Neutrophil (primary cell): Measurements from ENCODE around the gene PLA2G4A.

Experiments
- H3K27ac ChIP-seq: fragments of 200-600 bp; sonication (generic); 2 replicates; pipeline ENCODE4 v1.5.1; 2016; ENCODE audit warnings: mild to moderate bottlenecking, moderate library complexity
- H3K27me3 ChIP-seq: fragments of 200-600 bp; sonication (generic); 2 replicates; pipeline ENCODE4 v1.6.0; 2016; ENCODE audit warnings: mild to moderate bottlenecking
- H3K36me3 ChIP-seq: fragments of 200-600 bp; sonication (generic); 2 replicates; pipeline ENCODE4 v1.5.1; 2017
- H3K4me1 ChIP-seq, 2 experiments: fragments of 200-600 bp in 1 of 2; sonication (generic) in 1 of 2; 1 replicate in 1 of 2; 2 replicates in 1 of 2; pipeline versions ENCODE4 v1.5.1 to v1.6.1; 2013 to 2016; ENCODE audit warnings: low read depth in 1 of 2, low read length in 1 of 2, mild to moderate bottlenecking in 1 of 2, moderate library complexity in 1 of 2; ENCODE audit not compliant: control insufficient read depth in 1 of 2, insufficient read depth in 1 of 2
- H3K4me3 ChIP-seq, 2 experiments: fragments of 200-600 bp in 1 of 2; sonication (generic) in 1 of 2; 1 replicate in 1 of 2; 2 replicates in 1 of 2; pipeline ENCODE4 v1.5.1; 2013 to 2016; ENCODE audit warnings: low read depth in 1 of 2, low read length in 1 of 2, mild to moderate bottlenecking in 1 of 2, moderate library complexity in 1 of 2
- H3K9me3 ChIP-seq: fragments of 200-600 bp; sonication (generic); 2 replicates; pipeline ENCODE4 v1.5.1; 2016
- TF ChIP-seq, protein P1 (sequence below): fragments of 200-600 bp; sonication (generic); IDR thresholded peaks from 2 replicates; pipeline ENCODE4 v1.5.1; 2016; ENCODE audit warnings: antibody characterized with exemption

Gene PLA2G4A

GRCh38 chr1:187013582-187014200 lies 184.9 kb downstream of the PLA2G4A start:
- Histone ChIP-seq H3K27me3 (no peaks in the 10 kb centered on the region), H3K27ac (no peak overlapping the region), H3K9me3 (no peaks in the 10 kb centered on the region), H3K4me3 (no peak overlapping the region), H3K36me3 (no peaks in the 10 kb centered on the region), H3K4me1 (no peaks in the 10 kb centered on the region)
- TF ChIP-seq, protein P1, sequence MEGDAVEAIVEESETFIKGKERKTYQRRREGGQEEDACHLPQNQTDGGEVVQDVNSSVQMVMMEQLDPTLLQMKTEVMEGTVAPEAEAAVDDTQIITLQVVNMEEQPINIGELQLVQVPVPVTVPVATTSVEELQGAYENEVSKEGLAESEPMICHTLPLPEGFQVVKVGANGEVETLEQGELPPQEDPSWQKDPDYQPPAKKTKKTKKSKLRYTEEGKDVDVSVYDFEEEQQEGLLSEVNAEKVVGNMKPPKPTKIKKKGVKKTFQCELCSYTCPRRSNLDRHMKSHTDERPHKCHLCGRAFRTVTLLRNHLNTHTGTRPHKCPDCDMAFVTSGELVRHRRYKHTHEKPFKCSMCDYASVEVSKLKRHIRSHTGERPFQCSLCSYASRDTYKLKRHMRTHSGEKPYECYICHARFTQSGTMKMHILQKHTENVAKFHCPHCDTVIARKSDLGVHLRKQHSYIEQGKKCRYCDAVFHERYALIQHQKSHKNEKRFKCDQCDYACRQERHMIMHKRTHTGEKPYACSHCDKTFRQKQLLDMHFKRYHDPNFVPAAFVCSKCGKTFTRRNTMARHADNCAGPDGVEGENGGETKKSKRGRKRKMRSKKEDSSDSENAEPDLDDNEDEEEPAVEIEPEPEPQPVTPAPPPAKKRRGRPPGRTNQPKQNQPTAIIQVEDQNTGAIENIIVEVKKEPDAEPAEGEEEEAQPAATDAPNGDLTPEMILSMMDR = no peak

DNA sequence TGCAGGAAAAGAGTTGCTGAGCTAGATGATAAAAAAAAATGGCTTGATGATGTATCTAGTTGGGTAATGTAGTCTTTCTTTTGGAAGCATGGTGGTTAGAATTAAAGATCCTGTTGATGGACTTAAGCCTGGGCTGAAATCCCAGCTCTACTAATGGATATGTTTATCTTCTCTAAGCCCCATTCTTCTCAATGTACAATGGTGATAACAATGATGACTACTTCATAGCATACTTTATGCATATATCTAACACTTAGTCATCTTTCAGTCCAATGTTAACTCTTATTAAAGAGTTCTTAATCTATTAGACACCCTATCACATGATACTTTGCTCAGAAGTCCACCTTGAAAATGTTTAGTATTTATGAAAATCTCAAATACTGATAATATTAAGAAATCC lies 189.5 kb downstream of the PLA2G4A start:
- H3K27ac ChIP-seq = no peak overlapping the region
- TF ChIP-seq, protein P1 = no peak
- H3K4me1 ChIP-seq = no peaks in the 10 kb centered on the region
- no peaks in the 10 kb centered on the region for H3K9me3 ChIP-seq
- no peak overlapping the region for H3K4me3 ChIP-seq
- H3K27me3 ChIP-seq = no peaks in the 10 kb centered on the region
- no peaks in the 10 kb centered on the region for H3K36me3 ChIP-seq

DNA sequence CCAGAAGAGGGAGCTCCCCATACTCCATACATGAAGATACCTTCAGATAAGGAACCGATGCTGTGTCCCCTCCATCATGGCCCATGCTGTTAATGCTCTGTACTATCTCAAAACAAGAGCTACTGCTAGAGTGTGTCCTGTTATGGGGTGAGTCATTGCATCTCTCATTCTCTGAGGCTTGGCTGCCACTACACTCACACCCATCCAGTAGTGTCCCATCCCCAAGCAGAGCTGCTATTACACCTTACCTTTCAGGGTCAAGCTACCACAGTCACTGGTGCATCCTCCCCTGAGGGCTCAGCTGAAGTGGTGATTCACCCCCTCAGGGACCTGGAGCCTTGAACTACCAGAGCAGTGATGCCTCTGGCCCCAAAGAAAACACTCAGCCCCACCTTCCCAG lies 198.5 kb downstream of the PLA2G4A start:
- TF ChIP-seq, protein P1 = no peak
- Histone ChIP-seq H3K9me3 (peaks cover 4% of the 10 kb centered on the region), H3K4me3 (no peak overlapping the region), H3K27ac (no peak overlapping the region), H3K36me3 (no peaks in the 10 kb centered on the region), H3K4me1 (no peaks in the 10 kb centered on the region), H3K27me3 (no peaks in the 10 kb centered on the region)

- H3K27me3 ChIP-seq = no peaks in the 10 kb centered on the region
- TF ChIP-seq, protein P1 = no peak
Measured at GRCh38 chr1:187032316-187032981, 203.7 kb downstream of the PLA2G4A start.

GRCh38 chr1:187032982-187033692 lies 204.4 kb downstream of the PLA2G4A start:
- Histone ChIP-seq H3K27ac (peak overlapping the region; percentile 53), H3K9me3 (peaks cover 4% of the 10 kb centered on the region), H3K4me1 (peaks cover 11 to 17% of the 10 kb centered on the region in 2 experiments), H3K4me3 (no peak overlapping the region), H3K27me3 (no peaks in the 10 kb centered on the region), H3K36me3 (no peaks in the 10 kb centered on the region)
- TF ChIP-seq, protein P1 = no peak

More at GRCh38 chr1:187032316-187032981, 203.7 kb downstream of the PLA2G4A start:
- Histone ChIP-seq H3K4me3 (no peak overlapping the region), H3K36me3 (no peaks in the 10 kb centered on the region), H3K27ac (no peak overlapping the region), H3K4me1 (peaks cover 11 to 17% of the 10 kb centered on the region in 2 experiments), H3K9me3 (peaks cover 4% of the 10 kb centered on the region)
